K562 (cell line): Measurements from ENCODE around the gene CBX3. TPM values are rescaled to one million over a fixed set of nuclear protein-coding genes. Genes with fewer than 3 reads are reported as not detected.

Experiments
- ARNT ChIP-seq, 2 experiments: fragments of 450-650 bp; IDR thresholded peaks; 2 replicates each; pipeline ENCODE4 v1.6.1; 2016; ENCODE audit warnings: mild to moderate bottlenecking in 1 of 2
- CEBPB ChIP-seq: fragments of 450-650 bp; IDR thresholded peaks from 2 replicates; pipeline ENCODE4 v1.6.1; 2016; ENCODE audit warnings: missing genetic modification characterization, missing compliant biosample characterization
- DDX20 ChIP-seq: fragments of 450-650 bp; IDR thresholded peaks from 2 replicates; pipeline ENCODE4 v1.6.1; 2016; ENCODE audit warnings: missing genetic modification characterization, low read depth, mild to moderate bottlenecking, missing compliant biosample characterization, moderate library complexity
- HSF4 ChIP-seq: fragments of 250-450 bp; sonication (Bioruptor Pico); IDR thresholded peaks from 2 replicates; pipeline ENCODE4 v2.1.2; 2022; ENCODE audit warnings: mild to moderate bottlenecking, moderate library complexity, borderline replicate concordance
- MCM7 ChIP-seq, 2 experiments: fragments of 450-650 bp; IDR thresholded peaks; 2 replicates each; pipeline ENCODE4 v1.6.1; 2016 to 2018
- PBX2 ChIP-seq, 2 experiments: IDR thresholded peaks in 1 of 2; conservative IDR thresholded peaks in 1 of 2; 2 replicates each; pipeline ENCODE4 v1.6.1; 2016; ENCODE audit warnings: low read depth in 2 of 2, mild to moderate bottlenecking in 1 of 2, missing compliant biosample characterization in 1 of 2, missing genetic modification characterization in 1 of 2, moderate library complexity in 1 of 2
- PHB2 ChIP-seq: fragments of 450-650 bp; IDR thresholded peaks from 2 replicates; pipeline ENCODE4 v1.6.1; 2017; ENCODE audit warnings: low read depth
- PRPF4 ChIP-seq: fragments of 200-400 bp; formaldehyde crosslinking; IDR thresholded peaks from one replicate; pipeline ENCODE4 v1.6.1; 2017; ENCODE audit warnings: low read length, low read depth, mild to moderate bottlenecking; ENCODE audit not compliant: insufficient read depth, poor library complexity, severe bottlenecking
- STAT5B ChIP-seq: fragments of 250-450 bp; sonication (Bioruptor Pico); IDR thresholded peaks from 2 replicates; pipeline ENCODE4 v1.8.0; 2021; ENCODE audit warnings: mild to moderate bottlenecking, inconsistent platforms
- TCF7 ChIP-seq: sonication (generic); IDR thresholded peaks from 2 replicates; pipeline ENCODE4 v1.6.1; 2016; ENCODE audit warnings: antibody characterized with exemption, borderline replicate concordance
- TEAD2 ChIP-seq: fragments of 450-650 bp; IDR thresholded peaks from 2 replicates; pipeline ENCODE4 v1.6.1; 2016; ENCODE audit warnings: missing genetic modification characterization, control low read depth, missing compliant biosample characterization
- ZNF133 ChIP-seq: fragments of 250-450 bp; sonication (Bioruptor Pico); IDR thresholded peaks from 2 replicates; pipeline ENCODE4 v1.4.0; 2020; ENCODE audit warnings: mild to moderate bottlenecking
- ZNF507 ChIP-seq: conservative IDR thresholded peaks from 2 replicates; pipeline ENCODE4 v1.6.1; 2017; ENCODE audit warnings: missing genetic modification characterization, missing compliant biosample characterization
- polyA plus RNA-seq, 8 experiments: library from polyadenylated mRNA; depleted of rRNA in 4 of 8; stranded (reverse) in 5 of 8; unstranded in 3 of 8; fragments of >200 nt; fragmentation: Nextera tagmentation in 2 of 8; fragmentation: Illumina TruSeq in 1 of 8; extraction: Ambion mirVana in 2 of 8; extraction: Trizol in 1 of 8; gene quantifications; 2 replicates each; pipeline versions ENCODE4 v1.2.1 to v1.2.3, GENCODE V29; 2011 to 2014; ENCODE audit warnings: inconsistent platforms in 1 of 8, missing spikeins in 1 of 8
- total RNA-seq, 7 experiments: library from RNA; depleted of rRNA in 6 of 7; stranded (reverse); fragments of >200 nt in 6 of 7; fragmentation: Illumina TruSeq in 2 of 7; extraction: Trizol in 2 of 7; gene quantifications; 2 replicates each; pipeline versions ENCODE4 v1.2.1 to v1.2.3, GENCODE V29; 2011 to 2021; ENCODE audit warnings: low replicate concordance in 1 of 7
- TF ChIP-seq, protein P1 (sequence below): fragments of 450-650 bp; formaldehyde crosslinking; conservative IDR thresholded peaks from 2 replicates; pipeline ENCODE4 v1.4.0; 2022; ENCODE audit warnings: mild to moderate bottlenecking, missing genetic modification characterization
- TF ChIP-seq, protein P2 (sequence below), 2 experiments: IDR thresholded peaks; 2 replicates each; pipeline ENCODE4 v1.6.1; 2012; ENCODE audit warnings: improper control_type of control experiment in 2 of 2, low read depth in 2 of 2, low read length in 2 of 2, borderline replicate concordance in 1 of 2
- TF ChIP-seq, protein P3 (sequence below): sonication (generic); formaldehyde crosslinking; IDR thresholded peaks from 2 replicates; pipeline ENCODE4 v1.8.0; 2022; ENCODE audit warnings: missing genetic modification reagents, mild to moderate bottlenecking, moderate library complexity, borderline replicate concordance

CBX3 gene
- total and polyA plus RNA-seq, 9 of the 15 experiments (the other 6 are each of a cell fraction or from before 2014, with no cell fraction given), result 198 to 413 (median 328) TPM

- TF ChIP-seq, protein P1, sequence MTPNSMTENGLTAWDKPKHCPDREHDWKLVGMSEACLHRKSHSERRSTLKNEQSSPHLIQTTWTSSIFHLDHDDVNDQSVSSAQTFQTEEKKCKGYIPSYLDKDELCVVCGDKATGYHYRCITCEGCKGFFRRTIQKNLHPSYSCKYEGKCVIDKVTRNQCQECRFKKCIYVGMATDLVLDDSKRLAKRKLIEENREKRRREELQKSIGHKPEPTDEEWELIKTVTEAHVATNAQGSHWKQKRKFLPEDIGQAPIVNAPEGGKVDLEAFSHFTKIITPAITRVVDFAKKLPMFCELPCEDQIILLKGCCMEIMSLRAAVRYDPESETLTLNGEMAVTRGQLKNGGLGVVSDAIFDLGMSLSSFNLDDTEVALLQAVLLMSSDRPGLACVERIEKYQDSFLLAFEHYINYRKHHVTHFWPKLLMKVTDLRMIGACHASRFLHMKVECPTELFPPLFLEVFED (CRISPR knock-in tag), result 0 out of 2 replicates have a peak, but pooled peaks have one; percentile 28
- TF ChIP-seq ZNF507 (tag), result no peak
- no peak for TF ChIP-seq STAT5B (CRISPR knock-in tag)
- TF ChIP-seq, protein P2, sequence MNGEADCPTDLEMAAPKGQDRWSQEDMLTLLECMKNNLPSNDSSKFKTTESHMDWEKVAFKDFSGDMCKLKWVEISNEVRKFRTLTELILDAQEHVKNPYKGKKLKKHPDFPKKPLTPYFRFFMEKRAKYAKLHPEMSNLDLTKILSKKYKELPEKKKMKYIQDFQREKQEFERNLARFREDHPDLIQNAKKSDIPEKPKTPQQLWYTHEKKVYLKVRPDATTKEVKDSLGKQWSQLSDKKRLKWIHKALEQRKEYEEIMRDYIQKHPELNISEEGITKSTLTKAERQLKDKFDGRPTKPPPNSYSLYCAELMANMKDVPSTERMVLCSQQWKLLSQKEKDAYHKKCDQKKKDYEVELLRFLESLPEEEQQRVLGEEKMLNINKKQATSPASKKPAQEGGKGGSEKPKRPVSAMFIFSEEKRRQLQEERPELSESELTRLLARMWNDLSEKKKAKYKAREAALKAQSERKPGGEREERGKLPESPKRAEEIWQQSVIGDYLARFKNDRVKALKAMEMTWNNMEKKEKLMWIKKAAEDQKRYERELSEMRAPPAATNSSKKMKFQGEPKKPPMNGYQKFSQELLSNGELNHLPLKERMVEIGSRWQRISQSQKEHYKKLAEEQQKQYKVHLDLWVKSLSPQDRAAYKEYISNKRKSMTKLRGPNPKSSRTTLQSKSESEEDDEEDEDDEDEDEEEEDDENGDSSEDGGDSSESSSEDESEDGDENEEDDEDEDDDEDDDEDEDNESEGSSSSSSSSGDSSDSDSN (IDR thresholded peaks at IDR 0.05; ENCODE audit: borderline replicate concordance in 1 of 2, low read depth in 2 of 2, low read length in 2 of 2), result 0 out of 4 replicates have a peak, but pooled peaks of 1 of the 2 experiments have one; percentile 40
- no peak for TF ChIP-seq PHB2
- TF ChIP-seq CEBPB (tag), result no peak
- no peak for TF ChIP-seq MCM7 (IDR thresholded peaks at IDR 0.05)
- no peak for TF ChIP-seq ZNF133 (CRISPR knock-in tag)
- TF ChIP-seq PBX2 (CRISPR knock-in tag; IDR thresholded peaks at IDR 0.05; ENCODE audit: low read depth), result no peak
- no peak for TF ChIP-seq PBX2 (tag; conservative IDR thresholded peaks at IDR 0.05; ENCODE audit: low read depth)
- no peak for TF ChIP-seq DDX20 (tag)
- TF ChIP-seq PRPF4, result no peak
- TF ChIP-seq, protein P3, sequence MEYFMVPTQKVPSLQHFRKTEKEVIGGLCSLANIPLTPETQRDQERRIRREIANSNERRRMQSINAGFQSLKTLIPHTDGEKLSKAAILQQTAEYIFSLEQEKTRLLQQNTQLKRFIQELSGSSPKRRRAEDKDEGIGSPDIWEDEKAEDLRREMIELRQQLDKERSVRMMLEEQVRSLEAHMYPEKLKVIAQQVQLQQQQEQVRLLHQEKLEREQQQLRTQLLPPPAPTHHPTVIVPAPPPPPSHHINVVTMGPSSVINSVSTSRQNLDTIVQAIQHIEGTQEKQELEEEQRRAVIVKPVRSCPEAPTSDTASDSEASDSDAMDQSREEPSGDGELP (CRISPR knock-in tag), result peak; percentile 17; the same call in 1 of the 2 replicates
- no peak for TF ChIP-seq HSF4
- TF ChIP-seq ARNT (IDR thresholded peaks at IDR 0.05), result no peak
- no peak for TF ChIP-seq TEAD2 (tag)
- no peak for TF ChIP-seq TCF7
These were observed 49.4 kb upstream of the CBX3 start, which contains the start of gene NFE2L3 (continued) for GRCh38 chr7:26151953-26152781.
